GM18499 (cell line): ENCODE measurements around the gene CASZ1.

Experiments
- ATAC-seq: cut with Tn5 transposase; IDR thresholded peaks from one replicate; pipeline ENCODE4 v1.9.1; 2021; ENCODE audit warnings: moderate number of reproducible peaks; ENCODE audit not compliant: insufficient read depth, unreplicated experiment

Gene CASZ1

GRCh38 chr1:10714337-10715114 is 81.9 kb downstream of the CASZ1 start:
- no peak for ATAC-seq

- ATAC-seq = no peak
Measured at GRCh38 chr1:10713614-10714013, 82.8 kb downstream of the CASZ1 start.

- no peak for ATAC-seq
Measured at GRCh38 chr1:10712568-10713362, 83.7 kb downstream of the CASZ1 start.

GRCh38 chr1:10710489-10710888 is 86.0 kb downstream of the CASZ1 start:
- ATAC-seq = no peak

GRCh38 chr1:10709646-10710045 is 86.8 kb downstream of the CASZ1 start:
- no peak for ATAC-seq

- ATAC-seq = no peak
Measured at GRCh38 chr1:10709165-10709564, 87.3 kb downstream of the CASZ1 start.

GRCh38 chr1:10708757-10709156 is 87.7 kb downstream of the CASZ1 start:
- ATAC-seq = no peak

- no peak for ATAC-seq
Measured at GRCh38 chr1:10707208-10707607, 89.2 kb downstream of the CASZ1 start.

- no peak for ATAC-seq
Measured at GRCh38 chr1:10706376-10706913, 90.0 kb downstream of the CASZ1 start.

GRCh38 chr1:10705953-10706352 is 90.5 kb downstream of the CASZ1 start:
- ATAC-seq = no peak

GRCh38 chr1:10704368-10704882 is 92.0 kb downstream of the CASZ1 start:
- ATAC-seq = no peak

GRCh38 chr1:10703702-10704101 is 92.7 kb downstream of the CASZ1 start:
- no peak for ATAC-seq

- ATAC-seq = no peak
Measured at GRCh38 chr1:10701145-10701544, 95.3 kb downstream of the CASZ1 start.

GRCh38 chr1:10699470-10699835 is 97.0 kb downstream of the CASZ1 start:
- ATAC-seq = no peak

GRCh38 chr1:10698726-10699469 is 97.5 kb downstream of the CASZ1 start:
- no peak for ATAC-seq

GRCh38 chr1:10697621-10698160 is 98.8 kb downstream of the CASZ1 start:
- ATAC-seq = no peak

- no peak for ATAC-seq
Measured at GRCh38 chr1:10696977-10697376, 99.5 kb downstream of the CASZ1 start.

- ATAC-seq = no peak
Measured at GRCh38 chr1:10694633-10695627, 101.5 kb downstream of the CASZ1 start.

- no peak for ATAC-seq
Measured at GRCh38 chr1:10694274-10694632, 102.2 kb downstream of the CASZ1 start.
